ENCODE measurements around the gene PRCD.
A peak's percentile ranks its signal among the peaks of the same experiment; 100 is the strongest.
"Not testable (repeated sequence)": the region's sequence is repeated elsewhere in the genome, so short reads cannot be mapped to it uniquely, and the experiment has no call there.

The PRCD gene

DNA sequence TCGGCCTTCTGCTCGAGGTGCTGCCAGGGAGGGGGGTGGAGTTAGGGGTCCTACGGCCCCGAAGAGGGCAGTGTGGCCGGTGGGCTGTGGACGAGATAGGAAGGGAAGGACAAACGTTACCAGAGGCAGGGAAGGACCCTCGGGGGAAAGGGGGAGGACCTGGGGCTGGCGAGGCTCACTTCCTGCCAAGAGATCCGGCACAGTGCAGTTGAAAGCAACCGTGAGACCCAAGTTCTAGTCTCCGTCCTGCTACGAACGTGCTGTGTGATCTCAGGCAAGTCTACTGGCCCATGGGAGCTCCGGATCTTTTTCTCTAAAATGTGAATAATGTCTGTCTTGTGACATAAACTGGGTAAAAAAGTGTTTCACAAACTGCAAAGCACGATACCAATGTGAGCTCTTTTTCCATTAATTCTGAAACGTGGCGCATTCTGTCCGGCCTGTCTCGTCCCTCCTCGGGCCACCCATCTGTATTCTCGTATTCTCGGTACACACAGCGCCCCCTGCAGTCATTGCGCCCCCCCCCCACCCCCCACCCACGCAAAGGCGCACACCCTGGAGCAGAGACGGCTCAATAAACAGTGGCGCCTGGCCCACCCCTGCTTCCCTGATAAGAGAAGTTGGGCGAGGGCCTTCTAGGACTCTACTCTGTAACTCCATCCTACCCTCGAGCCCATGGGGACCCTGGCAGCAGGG lies 11.2 kb upstream of the PRCD start:
- ATAC-seq (replicated peaks): peak; percentile 28 to 29
- H3K36me3 Mint-ChIP-seq: no peaks in the 10 kb centered on the region

GRCh38 chr17:76529224-76530094 lies 10.4 kb upstream of the PRCD start:
- no peaks in the 10 kb centered on the region for H3K36me3 Mint-ChIP-seq
- DNase-seq: no peak
- no peaks in the 10 kb centered on the region for H3K27me3 Mint-ChIP-seq
- H3K4me3 Mint-ChIP-seq: peak overlapping the region; percentile 84 to 85
- H3K4me1 Mint-ChIP-seq: peaks cover 42 to 66% of the 10 kb centered on the region in 2 donors
- no peak for ATAC-seq (replicated peaks)
- no peaks in the 10 kb centered on the region for H3K9me3 Mint-ChIP-seq
- H3K27ac Mint-ChIP-seq: peak overlapping the region; percentile 94

More for the DNA sequence above, 11.2 kb upstream of the PRCD start:
- DNase-seq: no peak
- Mint-ChIP-seq H3K27ac (peak overlapping the region; percentile 94), H3K9me3 (no peaks in the 10 kb centered on the region), H3K4me1 (peaks cover 43 to 68% of the 10 kb centered on the region in 2 donors), H3K27me3 (no peaks in the 10 kb centered on the region), H3K4me3 (peak overlapping the region; percentile 84 to 85)

- Mint-ChIP-seq H3K9me3 (no peaks in the 10 kb centered on the region), H3K27ac (peak overlapping the region; percentile 96), H3K36me3 (no peaks in the 10 kb centered on the region), H3K4me1 (peaks cover 40 to 64% of the 10 kb centered on the region in 2 donors), H3K27me3 (peaks cover 2 to 5% of the 10 kb centered on the region in 2 donors), H3K4me3 (peak overlapping the region; percentile 64)
- no peak for DNase-seq
- no peak for ATAC-seq (replicated peaks)
Measured at GRCh38 chr17:76530095-76530723, 9.6 kb upstream of the PRCD start.

DNA sequence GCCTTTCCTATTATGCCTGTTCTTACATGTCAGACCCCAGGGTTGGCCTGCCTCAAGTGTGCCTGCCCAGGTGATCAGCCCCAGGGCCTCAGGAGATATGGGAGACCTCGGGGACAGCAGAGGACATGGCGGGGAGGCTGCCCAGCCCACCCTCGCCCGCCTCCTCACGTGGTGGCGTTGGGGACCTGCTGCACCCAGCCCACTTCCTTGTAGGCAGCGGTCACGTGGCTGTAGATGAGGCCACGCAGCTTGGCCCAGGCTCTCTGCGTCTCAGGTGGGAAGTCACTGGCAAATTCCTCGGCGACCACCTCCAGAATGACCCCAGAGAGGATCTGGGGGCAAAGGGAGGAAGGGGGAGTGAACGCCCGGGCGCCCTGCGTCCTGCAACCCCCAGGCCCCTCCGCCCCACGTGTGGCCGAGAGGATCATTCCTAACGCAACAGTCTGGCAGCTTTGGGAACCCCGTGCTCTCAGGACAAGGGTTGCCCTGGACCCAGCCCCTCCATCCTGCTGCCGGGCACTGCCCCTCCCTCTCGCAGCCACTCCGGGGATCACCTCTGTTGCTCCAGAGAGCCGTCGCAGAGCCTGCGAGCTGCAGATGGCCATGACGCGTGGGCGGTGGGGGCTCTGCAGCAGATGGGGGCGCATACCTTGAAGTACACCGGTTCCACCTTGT lies 8.9 kb upstream of the PRCD start:
- Mint-ChIP-seq H3K4me3 (no peak overlapping the region), H3K27ac (peak overlapping the region; percentile 20), H3K27me3 (peaks cover 4 to 7% of the 10 kb centered on the region in 2 donors), H3K9me3 (no peaks in the 10 kb centered on the region), H3K4me1 (peaks cover 43 to 64% of the 10 kb centered on the region in 2 donors), H3K36me3 (no peaks in the 10 kb centered on the region)
- DNase-seq: no peak
- no peak for ATAC-seq (replicated peaks)

DNA sequence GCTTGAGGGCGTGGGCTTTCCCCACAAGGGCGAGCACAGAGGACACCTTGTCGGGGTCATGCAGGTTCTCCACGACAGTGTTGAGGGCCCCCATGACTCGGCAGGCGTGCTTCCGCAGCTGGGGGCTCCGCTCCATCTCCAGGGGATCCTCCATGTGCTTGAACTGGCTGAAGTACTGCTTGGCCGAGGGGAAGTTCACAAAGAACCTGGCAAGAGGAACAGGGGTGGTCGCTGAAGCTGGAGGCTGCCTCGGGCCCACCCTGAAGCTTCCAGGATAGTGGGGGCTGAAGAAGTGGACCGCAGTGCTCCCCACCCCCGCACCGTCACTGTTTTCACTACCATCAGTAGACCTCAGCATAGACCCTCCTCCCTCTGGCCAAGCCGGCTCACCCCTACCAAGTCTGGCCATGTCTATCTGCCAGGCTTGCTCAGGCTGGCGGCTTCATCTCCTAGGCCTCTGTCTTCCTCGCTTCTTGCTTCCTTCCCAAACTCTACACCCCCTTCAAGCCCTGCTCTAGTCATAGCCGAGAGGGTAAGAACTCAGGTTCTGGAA lies 8.3 kb upstream of the PRCD start:
- ATAC-seq (replicated peaks): no peak
- no peak overlapping the region for H3K4me3 Mint-ChIP-seq
- peaks cover 10 to 12% of the 10 kb centered on the region in 2 donors for H3K27me3 Mint-ChIP-seq
- H3K4me1 Mint-ChIP-seq: peaks cover 41 to 62% of the 10 kb centered on the region in 2 donors
- no peaks in the 10 kb centered on the region for H3K9me3 Mint-ChIP-seq
- no peak for DNase-seq
- no peaks in the 10 kb centered on the region for H3K36me3 Mint-ChIP-seq
- H3K27ac Mint-ChIP-seq: no peak overlapping the region

DNA sequence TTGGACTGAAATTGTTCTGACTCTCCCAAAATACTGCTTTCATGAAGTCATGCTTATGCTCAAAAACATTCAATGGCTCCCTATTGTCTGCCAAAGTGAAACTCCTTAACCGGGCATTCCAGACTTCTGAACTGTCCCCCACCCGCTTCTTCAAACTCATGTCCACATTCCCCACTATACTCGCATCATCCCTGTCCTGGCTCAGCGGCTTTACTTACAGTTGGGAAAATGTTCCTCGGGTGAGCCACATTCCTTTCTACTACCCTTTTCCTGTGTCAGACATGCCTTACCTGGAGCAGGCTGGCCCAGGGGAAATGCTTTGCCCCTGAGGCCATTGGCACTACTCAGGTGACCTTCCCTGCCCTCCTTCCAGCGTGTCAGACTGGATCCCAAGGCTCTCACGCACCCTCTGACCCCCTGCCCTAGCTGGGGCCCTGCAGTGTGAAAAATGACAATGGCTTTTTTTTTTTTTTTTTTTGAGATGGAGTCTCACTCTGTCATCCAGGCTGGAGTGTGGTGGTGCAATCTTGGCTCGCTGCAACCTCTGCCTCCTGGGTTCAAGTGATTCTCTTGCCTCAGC lies 7.7 kb upstream of the PRCD start:
- DNase-seq: no peak
- no peaks in the 10 kb centered on the region for H3K36me3 Mint-ChIP-seq
- H3K4me3 Mint-ChIP-seq: no peak overlapping the region
- no peaks in the 10 kb centered on the region for H3K9me3 Mint-ChIP-seq
- peak overlapping the region; percentile 71 for H3K27ac Mint-ChIP-seq
- ATAC-seq (replicated peaks): no peak
- H3K4me1 Mint-ChIP-seq: peaks cover 39 to 63% of the 10 kb centered on the region in 2 donors
- peaks cover 14 to 18% of the 10 kb centered on the region in 2 donors for H3K27me3 Mint-ChIP-seq

DNA sequence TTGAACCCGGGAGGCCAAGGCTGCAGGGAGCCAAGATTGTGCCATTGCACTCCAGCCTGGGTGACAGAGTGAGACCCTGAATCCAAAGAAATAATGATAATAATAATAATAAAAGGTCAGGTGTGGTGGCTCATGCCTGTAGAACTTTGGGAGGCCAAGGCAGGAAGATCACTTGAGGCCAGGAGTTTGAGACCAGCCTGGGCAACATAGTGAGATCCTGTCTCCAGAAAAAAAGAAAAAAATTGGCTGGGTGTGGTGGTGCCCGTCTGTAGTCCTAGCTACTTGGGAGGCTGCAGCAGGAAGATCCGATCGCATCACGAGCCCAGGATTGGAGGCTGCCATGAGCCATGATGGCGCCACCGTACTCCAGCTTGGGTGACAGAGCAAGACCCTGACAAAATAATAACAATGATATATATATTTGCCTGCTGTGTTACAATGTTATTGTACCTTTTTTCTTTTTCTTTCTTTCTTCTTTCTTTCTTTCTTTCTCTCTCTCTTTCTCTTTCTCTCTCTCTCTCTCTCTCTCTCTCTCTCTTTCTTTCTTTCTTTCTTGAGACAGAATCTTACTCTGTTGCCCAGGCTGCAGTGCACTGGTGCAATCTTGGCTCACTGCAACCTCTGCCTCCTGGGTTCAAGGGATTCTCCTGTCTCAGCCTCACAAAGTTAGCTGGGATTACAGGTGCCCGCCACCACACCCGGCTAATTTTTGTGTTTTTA lies 6.0 kb upstream of the PRCD start:
- H3K36me3 Mint-ChIP-seq; H3K9me3 Mint-ChIP-seq; ATAC-seq (replicated peaks); H3K4me3 Mint-ChIP-seq; DNase-seq: not testable (repeated sequence)
- H3K4me1 Mint-ChIP-seq: peaks cover 32 to 53% of the 10 kb centered on the region in 2 donors
- peak overlapping the region; percentile 31 for H3K27ac Mint-ChIP-seq
- H3K27me3 Mint-ChIP-seq: peaks cover 16 to 29% of the 10 kb centered on the region in 2 donors

DNA sequence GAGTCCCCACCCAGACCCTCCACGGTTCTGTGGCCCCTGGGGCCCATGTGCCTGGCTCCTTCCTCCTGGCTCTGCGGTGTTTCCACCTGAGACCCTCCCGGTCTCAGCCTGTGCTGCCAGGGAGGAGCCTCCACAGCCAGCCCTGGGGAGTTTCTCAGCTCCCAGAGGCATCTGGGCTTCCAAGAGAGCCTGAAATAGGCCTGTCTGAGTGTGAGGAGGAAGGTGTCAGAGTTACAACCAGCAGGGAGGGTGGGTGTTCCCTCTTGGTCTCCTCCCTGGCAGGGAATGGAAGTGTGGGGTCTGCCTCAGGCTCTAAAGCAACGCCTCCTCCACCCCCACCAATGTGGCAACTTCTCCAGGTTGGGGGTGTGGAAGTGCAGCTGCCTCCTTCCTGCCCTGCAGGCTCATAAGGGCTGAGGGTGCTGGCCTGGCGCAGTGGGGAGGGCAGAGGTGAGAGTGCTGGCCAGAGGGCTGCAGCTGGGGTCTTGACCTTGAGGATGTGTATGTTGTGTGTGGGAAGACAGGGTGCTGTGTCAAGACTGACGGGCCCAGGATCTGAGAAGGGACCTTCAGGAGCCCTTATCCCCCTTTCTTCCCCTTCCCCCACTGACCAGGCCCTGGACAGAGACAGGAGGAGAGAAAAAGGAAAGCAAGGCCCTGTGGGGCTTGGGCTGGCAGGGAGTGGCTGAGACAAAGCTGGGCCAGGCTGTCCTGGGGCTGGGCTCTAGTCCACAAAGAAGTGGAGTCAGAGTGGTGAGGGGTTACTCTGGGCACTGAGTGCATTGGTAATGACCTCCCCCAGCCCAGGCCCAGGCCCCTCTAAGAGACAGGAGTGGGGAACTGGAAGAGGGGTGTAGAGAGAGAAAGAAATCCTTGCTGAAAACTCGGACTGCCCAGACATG lies 4.8 kb upstream of the PRCD start:
- Mint-ChIP-seq H3K36me3 (no peaks in the 10 kb centered on the region), H3K4me1 (peaks cover 29 to 43% of the 10 kb centered on the region in 2 donors), H3K27me3 (peaks cover 26 to 39% of the 10 kb centered on the region in 2 donors)

DNA sequence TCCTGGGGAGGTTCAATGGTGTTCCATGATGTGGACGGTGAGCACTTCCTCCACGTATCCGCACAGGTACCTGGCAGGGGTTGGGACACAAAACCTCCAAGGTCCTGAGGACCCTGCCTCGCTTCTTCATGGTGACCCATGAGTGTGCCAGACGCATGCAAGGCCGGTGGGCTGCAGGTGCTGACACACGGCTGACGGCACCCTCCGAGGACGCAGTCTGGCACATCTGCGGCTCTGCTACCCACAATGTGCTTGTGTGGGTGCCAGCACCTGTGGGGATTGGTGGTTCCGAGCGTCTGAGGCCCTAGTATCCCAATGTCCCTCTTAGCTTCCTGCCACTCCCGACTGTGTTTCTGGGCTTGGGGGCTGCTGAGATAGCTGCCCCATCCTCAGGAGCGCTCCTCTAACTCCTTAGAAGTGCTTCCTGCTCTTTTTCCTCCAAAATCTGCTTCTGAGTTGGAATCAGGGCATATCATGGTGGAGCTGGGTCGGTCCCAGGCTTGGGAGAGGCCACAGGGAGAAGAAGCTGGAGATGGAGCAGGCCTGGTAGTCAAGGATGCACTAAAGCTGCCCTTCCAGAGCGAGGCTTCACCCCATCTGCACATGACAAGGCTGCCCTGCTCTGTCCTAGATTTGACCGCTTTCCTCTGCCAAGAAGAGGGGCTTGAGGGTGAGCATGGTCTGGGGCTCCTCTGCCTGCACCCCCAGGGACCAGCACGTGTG lies 3.9 kb upstream of the PRCD start:
- H3K9me3 Mint-ChIP-seq: no peaks in the 10 kb centered on the region
- H3K27me3 Mint-ChIP-seq: peaks cover 34 to 47% of the 10 kb centered on the region in 2 donors
- no peak overlapping the region for H3K27ac Mint-ChIP-seq
- H3K4me3 Mint-ChIP-seq: no peak overlapping the region
- H3K36me3 Mint-ChIP-seq: no peaks in the 10 kb centered on the region
- no peak for ATAC-seq (replicated peaks)
- DNase-seq: no peak
- peaks cover 32 to 44% of the 10 kb centered on the region in 2 donors for H3K4me1 Mint-ChIP-seq

More for the DNA sequence above, 4.8 kb upstream of the PRCD start:
- Mint-ChIP-seq H3K27ac (no peak overlapping the region), H3K4me3 (no peak overlapping the region), H3K9me3 (no peaks in the 10 kb centered on the region)
- DNase-seq: no peak
- no peak for ATAC-seq (replicated peaks)

GRCh38 chr17:76536511-76537287 lies 3.1 kb upstream of the PRCD start:
- ATAC-seq (replicated peaks): no peak
- no peak for DNase-seq
- peaks cover 37 to 51% of the 10 kb centered on the region in 2 donors for H3K27me3 Mint-ChIP-seq
- H3K36me3 Mint-ChIP-seq: no peaks in the 10 kb centered on the region
- H3K4me1 Mint-ChIP-seq: peaks cover 31 to 39% of the 10 kb centered on the region in 2 donors
- H3K9me3 Mint-ChIP-seq: no peaks in the 10 kb centered on the region
- no peak overlapping the region for H3K27ac Mint-ChIP-seq
- H3K4me3 Mint-ChIP-seq: no peak overlapping the region

GRCh38 chr17:76537288-76537577 lies 2.6 kb upstream of the PRCD start:
- Mint-ChIP-seq H3K27ac (no peak overlapping the region), H3K4me1 (peaks cover 26 to 34% of the 10 kb centered on the region in 2 donors), H3K27me3 (peaks cover 41 to 55% of the 10 kb centered on the region in 2 donors), H3K9me3 (no peaks in the 10 kb centered on the region), H3K36me3 (peaks cover 0 to 2% of the 10 kb centered on the region in 2 donors), H3K4me3 (peak overlapping the region; percentile 59 to 72)
- DNase-seq: no peak
- ATAC-seq (replicated peaks): peak; percentile 26 to 33
